DND-41 (cell line): ENCODE results near the gene CRB3.

Source experiments
- ATAC-seq: fragments of 200-7000 bp; cut with Tn5 transposase; 3 replicates; pipeline ENCODE4 v1.9.1; 2021; ENCODE audit warnings: low read depth; ENCODE audit not compliant: insufficient read depth
- DNase-seq: peaks from one replicate; pipeline ENCODE4 v3.0.0-alpha.2; 2020
- H2AFZ ChIP-seq: 2 replicates; pipeline ENCODE4 v1.6.0; 2012; ENCODE audit warnings: low read depth, low read length
- H3K27ac ChIP-seq: 2 replicates; pipeline ENCODE4 v1.5.1; 2012; ENCODE audit warnings: low read length, inconsistent platforms
- H3K27me3 ChIP-seq: fragments of 200-600 bp; sonication (generic); 2 replicates; pipeline ENCODE4 v1.6.0; 2012; ENCODE audit warnings: low read length, mild to moderate bottlenecking, inconsistent platforms; ENCODE audit not compliant: insufficient read depth, poor library complexity
- H3K36me3 ChIP-seq: 2 replicates; pipeline ENCODE4 v1.5.1; 2012; ENCODE audit warnings: low read length, inconsistent platforms; ENCODE audit not compliant: insufficient read depth
- H3K4me1 ChIP-seq: 2 replicates; pipeline ENCODE4 v1.5.1; 2012; ENCODE audit warnings: mild to moderate bottlenecking, low read length; ENCODE audit not compliant: insufficient read depth
- H3K4me2 ChIP-seq: 2 replicates; pipeline ENCODE4 v1.6.0; 2012; ENCODE audit warnings: mild to moderate bottlenecking, moderate library complexity, low read length, inconsistent platforms; ENCODE audit not compliant: insufficient read depth
- H3K4me3 ChIP-seq, 2 experiments: fragments of 200-600 bp in 1 of 2; shearing (Covaris generic) in 1 of 2; 2 replicates each; pipeline ENCODE4 v1.5.1; 2012 to 2016; ENCODE audit warnings: inconsistent platforms in 2 of 2, low read length in 2 of 2, mild to moderate bottlenecking in 2 of 2, low read depth in 1 of 2, moderate library complexity in 1 of 2
- H3K79me2 ChIP-seq: 2 replicates; pipeline ENCODE4 v1.6.0; 2012; ENCODE audit warnings: low read length, inconsistent platforms; ENCODE audit not compliant: insufficient read depth
- H3K9ac ChIP-seq: 2 replicates; pipeline ENCODE4 v1.6.0; 2012; ENCODE audit warnings: low read depth, mild to moderate bottlenecking, inconsistent platforms, low read length, moderate library complexity
- H3K9me3 ChIP-seq: 2 replicates; pipeline ENCODE4 v1.5.1; 2012; ENCODE audit warnings: low read length, moderate library complexity, mild to moderate bottlenecking, inconsistent platforms; ENCODE audit not compliant: insufficient read depth, severe bottlenecking
- H4K20me1 ChIP-seq: 2 replicates; pipeline ENCODE4 v1.6.0; 2012; ENCODE audit warnings: low read length; ENCODE audit not compliant: insufficient read depth
- EZH2 ChIP-seq: IDR thresholded peaks from 3 replicates; pipeline ENCODE4 v1.6.1; 2012; ENCODE audit warnings: borderline replicate concordance, low read depth, mild to moderate bottlenecking, moderate library complexity, low read length, inconsistent platforms; ENCODE audit not compliant: severe bottlenecking
- TF ChIP-seq, protein P1 (sequence below): IDR thresholded peaks from 2 replicates; pipeline ENCODE4 v1.5.1; 2012; ENCODE audit warnings: borderline replicate concordance, low read length, moderate library complexity, mild to moderate bottlenecking; ENCODE audit not compliant: poor library complexity, severe bottlenecking; ENCODE audit errors: extremely low read depth

The CRB3 gene

GRCh38 chr19:6498294-6499036 lies 34.4 kb downstream of the CRB3 start:
- Histone ChIP-seq H2AFZ (no peak overlapping the region), H3K79me2 (no peaks in the 10 kb centered on the region), H3K9ac (no peak overlapping the region), H4K20me1 (no peaks in the 10 kb centered on the region), H3K9me3 (no peaks in the 10 kb centered on the region), H3K4me3 (no peak overlapping the region), H3K27me3 (peaks cover 13% of the 10 kb centered on the region), H3K27ac (no peak overlapping the region), H3K4me2 (no peak overlapping the region), H3K4me1 (peaks cover 3% of the 10 kb centered on the region), H3K36me3 (no peaks in the 10 kb centered on the region)
- no peak for TF ChIP-seq EZH2
- TF ChIP-seq, protein P1, sequence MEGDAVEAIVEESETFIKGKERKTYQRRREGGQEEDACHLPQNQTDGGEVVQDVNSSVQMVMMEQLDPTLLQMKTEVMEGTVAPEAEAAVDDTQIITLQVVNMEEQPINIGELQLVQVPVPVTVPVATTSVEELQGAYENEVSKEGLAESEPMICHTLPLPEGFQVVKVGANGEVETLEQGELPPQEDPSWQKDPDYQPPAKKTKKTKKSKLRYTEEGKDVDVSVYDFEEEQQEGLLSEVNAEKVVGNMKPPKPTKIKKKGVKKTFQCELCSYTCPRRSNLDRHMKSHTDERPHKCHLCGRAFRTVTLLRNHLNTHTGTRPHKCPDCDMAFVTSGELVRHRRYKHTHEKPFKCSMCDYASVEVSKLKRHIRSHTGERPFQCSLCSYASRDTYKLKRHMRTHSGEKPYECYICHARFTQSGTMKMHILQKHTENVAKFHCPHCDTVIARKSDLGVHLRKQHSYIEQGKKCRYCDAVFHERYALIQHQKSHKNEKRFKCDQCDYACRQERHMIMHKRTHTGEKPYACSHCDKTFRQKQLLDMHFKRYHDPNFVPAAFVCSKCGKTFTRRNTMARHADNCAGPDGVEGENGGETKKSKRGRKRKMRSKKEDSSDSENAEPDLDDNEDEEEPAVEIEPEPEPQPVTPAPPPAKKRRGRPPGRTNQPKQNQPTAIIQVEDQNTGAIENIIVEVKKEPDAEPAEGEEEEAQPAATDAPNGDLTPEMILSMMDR, result no peak
- ATAC-seq, result no peak
- DNase-seq, result no peak

- Histone ChIP-seq H3K27ac (no peak overlapping the region), H3K27me3 (peaks cover 13% of the 10 kb centered on the region), H3K4me1 (peaks cover 3% of the 10 kb centered on the region), H3K79me2 (no peaks in the 10 kb centered on the region), H3K9ac (no peak overlapping the region), H3K4me3 (no peak overlapping the region), H2AFZ (no peak overlapping the region), H3K36me3 (no peaks in the 10 kb centered on the region), H4K20me1 (no peaks in the 10 kb centered on the region), H3K9me3 (no peaks in the 10 kb centered on the region), H3K4me2 (no peak overlapping the region)
- TF ChIP-seq, protein P1, result no peak
- no peak for TF ChIP-seq EZH2
- ATAC-seq (no peak), DNase-seq (no peak)
Observed at GRCh38 chr19:6499052-6499790, 35.1 kb downstream of the CRB3 start.

GRCh38 chr19:6500837-6501739 lies 37.0 kb downstream of the CRB3 start:
- Histone ChIP-seq H3K27ac (no peak overlapping the region), H3K9me3 (no peaks in the 10 kb centered on the region), H3K4me2 (no peak overlapping the region), H3K9ac (no peak overlapping the region), H3K4me1 (peaks cover 3% of the 10 kb centered on the region), H2AFZ (no peak overlapping the region), H3K27me3 (peaks cover 13% of the 10 kb centered on the region), H4K20me1 (no peaks in the 10 kb centered on the region), H3K36me3 (no peaks in the 10 kb centered on the region), H3K4me3 (no peak overlapping the region), H3K79me2 (no peaks in the 10 kb centered on the region)
- TF ChIP-seq, protein P1, result no peak
- no peak for TF ChIP-seq EZH2
- ATAC-seq, result no peak
- no peak for DNase-seq
